Gastrocnemius medialis (tissue), 4 donors: ENCODE results near the gene SIRPB1.

Experiments
- POLR2A ChIP-seq, 2 donors: fragments of 450-650 bp; IDR thresholded peaks; one replicate each; pipeline ENCODE4 v1.6.1; 2017; ENCODE audit warnings: antibody characterized with exemption in 2 of 2, mild to moderate bottlenecking in 2 of 2, moderate library complexity in 2 of 2
- TF ChIP-seq, protein P1 (sequence below), 5 experiments: fragments of 450-650 bp in 3 of 5; fragments of 200-600 bp in 2 of 5; sonication (generic) in 2 of 5; IDR thresholded peaks in 4 of 5; conservative IDR thresholded peaks in 1 of 5; 1 replicate in 4 of 5; 2 replicates in 1 of 5; pipeline ENCODE4 v1.5.1; 2016 to 2019; ENCODE audit warnings: antibody characterized with exemption in 5 of 5, mild to moderate bottlenecking in 3 of 5, moderate library complexity in 3 of 5

GRCh38 chr20:1588533-1589460, 31.0 kb downstream of the SIRPB1 start:
- TF ChIP-seq, protein P1, sequence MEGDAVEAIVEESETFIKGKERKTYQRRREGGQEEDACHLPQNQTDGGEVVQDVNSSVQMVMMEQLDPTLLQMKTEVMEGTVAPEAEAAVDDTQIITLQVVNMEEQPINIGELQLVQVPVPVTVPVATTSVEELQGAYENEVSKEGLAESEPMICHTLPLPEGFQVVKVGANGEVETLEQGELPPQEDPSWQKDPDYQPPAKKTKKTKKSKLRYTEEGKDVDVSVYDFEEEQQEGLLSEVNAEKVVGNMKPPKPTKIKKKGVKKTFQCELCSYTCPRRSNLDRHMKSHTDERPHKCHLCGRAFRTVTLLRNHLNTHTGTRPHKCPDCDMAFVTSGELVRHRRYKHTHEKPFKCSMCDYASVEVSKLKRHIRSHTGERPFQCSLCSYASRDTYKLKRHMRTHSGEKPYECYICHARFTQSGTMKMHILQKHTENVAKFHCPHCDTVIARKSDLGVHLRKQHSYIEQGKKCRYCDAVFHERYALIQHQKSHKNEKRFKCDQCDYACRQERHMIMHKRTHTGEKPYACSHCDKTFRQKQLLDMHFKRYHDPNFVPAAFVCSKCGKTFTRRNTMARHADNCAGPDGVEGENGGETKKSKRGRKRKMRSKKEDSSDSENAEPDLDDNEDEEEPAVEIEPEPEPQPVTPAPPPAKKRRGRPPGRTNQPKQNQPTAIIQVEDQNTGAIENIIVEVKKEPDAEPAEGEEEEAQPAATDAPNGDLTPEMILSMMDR (IDR thresholded peaks at IDR 0.05 in 4 of 5, conservative IDR thresholded peaks at IDR 0.05 in 1 of 5): no peak
- no peak for TF ChIP-seq POLR2A (IDR thresholded peaks at IDR 0.05)
